Measurements from ENCODE around the gene KIF23. TPM values are rescaled to one million over a fixed set of nuclear protein-coding genes. Genes with fewer than 3 reads are reported as not detected.
A peak's percentile ranks its signal among the peaks of the same experiment; 100 is the strongest.
"Not testable (repeated sequence)": the region's sequence is repeated elsewhere in the genome, so short reads cannot be mapped to it uniquely, and the experiment has no call there.

KIF23 gene
- total RNA-seq, 1 donor from 2014 or later = 8.6 TPM

- TF ChIP-seq CTCF (IDR thresholded peaks at IDR 0.05; ENCODE audit: insufficient read depth, low read length, poor library complexity, severe bottlenecking) = no peak
- Histone ChIP-seq H3K36me3 (ENCODE audit: control insufficient read depth, insufficient read depth, low read length) (no peaks in the 10 kb centered on the region), H3K4me3 (ENCODE audit: low read depth, low read length) (no peak overlapping the region), H3K27me3 (ENCODE audit: control insufficient read depth, insufficient read depth, low read length) (no peaks in the 10 kb centered on the region)
- no peak for DNase-seq (ENCODE audit: low read depth)
These were observed 36.8 kb upstream of the KIF23 start for GRCh38 chr15:69377216-69377970.

- no peak overlapping the region for H3K4me3 ChIP-seq (ENCODE audit: low read depth, low read length)
- H3K27me3 ChIP-seq (ENCODE audit: control insufficient read depth, insufficient read depth, low read length) = no peaks in the 10 kb centered on the region
- TF ChIP-seq CTCF (IDR thresholded peaks at IDR 0.05; ENCODE audit: insufficient read depth, low read length, poor library complexity, severe bottlenecking) = peak; percentile 18
- DNase-seq (ENCODE audit: low read depth) = no peak
- no peaks in the 10 kb centered on the region for H3K36me3 ChIP-seq (ENCODE audit: control insufficient read depth, insufficient read depth, low read length)
These were observed 33.9 kb upstream of the KIF23 start for GRCh38 chr15:69380100-69380725.

GRCh38 chr15:69380726-69381105, 33.4 kb upstream of the KIF23 start:
- Histone ChIP-seq H3K4me3 (ENCODE audit: low read depth, low read length) (no peak overlapping the region), H3K27me3 (ENCODE audit: control insufficient read depth, insufficient read depth, low read length) (no peaks in the 10 kb centered on the region), H3K36me3 (ENCODE audit: control insufficient read depth, insufficient read depth, low read length) (no peaks in the 10 kb centered on the region)
- DNase-seq (ENCODE audit: low read depth) = no peak
- TF ChIP-seq CTCF (IDR thresholded peaks at IDR 0.05; ENCODE audit: insufficient read depth, low read length, poor library complexity, severe bottlenecking) = no peak

GRCh38 chr15:69382176-69382575, 32.0 kb upstream of the KIF23 start:
- not testable (repeated sequence) for DNase-seq (ENCODE audit: low read depth); H3K27me3 ChIP-seq (ENCODE audit: control insufficient read depth, insufficient read depth, low read length); H3K36me3 ChIP-seq (ENCODE audit: control insufficient read depth, insufficient read depth, low read length); H3K4me3 ChIP-seq (ENCODE audit: low read depth, low read length)

GRCh38 chr15:69384066-69384465, 30.1 kb upstream of the KIF23 start:
- not testable (repeated sequence) for H3K36me3 ChIP-seq (ENCODE audit: control insufficient read depth, insufficient read depth, low read length); H3K27me3 ChIP-seq (ENCODE audit: control insufficient read depth, insufficient read depth, low read length); DNase-seq (ENCODE audit: low read depth)

GRCh38 chr15:69384626-69385598, 29.2 kb upstream of the KIF23 start:
- no peaks in the 10 kb centered on the region for H3K36me3 ChIP-seq (ENCODE audit: control insufficient read depth, insufficient read depth, low read length)
- no peak for DNase-seq (ENCODE audit: low read depth)
- H3K27me3 ChIP-seq (ENCODE audit: control insufficient read depth, insufficient read depth, low read length) = no peaks in the 10 kb centered on the region
- H3K4me3 ChIP-seq (ENCODE audit: low read depth, low read length) = no peak overlapping the region
- TF ChIP-seq CTCF (IDR thresholded peaks at IDR 0.05; ENCODE audit: insufficient read depth, low read length, poor library complexity, severe bottlenecking) = no peak

More at GRCh38 chr15:69384066-69384465, 30.1 kb upstream of the KIF23 start:
- not testable (repeated sequence) for H3K4me3 ChIP-seq (ENCODE audit: low read depth, low read length)

Measured in kidney epithelial cell (primary cell).